ENCODE data around the gene TPST2.

DNA sequence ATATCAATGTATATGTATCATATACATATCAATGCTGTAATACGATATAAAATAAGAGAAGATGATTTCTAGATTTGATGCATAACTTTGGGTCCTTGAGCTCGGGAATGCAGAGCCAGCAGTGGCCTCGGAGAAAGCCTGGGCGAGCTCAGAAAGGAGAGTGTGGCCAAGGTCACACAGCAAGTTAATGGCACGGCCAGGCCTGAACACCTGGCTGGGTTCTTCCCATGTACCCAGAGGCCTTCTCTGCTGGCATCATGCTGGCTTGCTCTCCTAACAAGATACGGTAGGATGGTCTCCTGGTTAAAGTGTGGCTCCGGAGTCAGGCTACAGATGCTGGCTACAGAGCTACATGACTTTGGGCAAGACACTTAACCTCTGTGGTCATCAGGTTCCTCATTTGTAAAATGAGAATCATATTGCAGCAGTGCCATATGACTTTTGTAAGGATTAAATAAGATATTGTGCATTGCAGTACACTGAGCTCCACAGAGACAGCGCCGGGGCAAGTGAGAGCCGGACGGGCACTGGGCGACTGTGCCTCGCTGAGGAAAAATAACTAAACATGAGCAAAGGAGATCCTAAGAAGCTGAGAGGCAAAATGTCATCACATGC lies 29.9 kb downstream of the TPST2 start:
- TF ChIP-seq ZNF274 (IDR thresholded peaks at IDR 0.05; ENCODE audit: low read depth, low read length), result no peak
- TF ChIP-seq YY1 (IDR thresholded peaks at IDR 0.05; ENCODE audit: insufficient read depth, insufficient read length), result no peak
- TF ChIP-seq SUZ12 (IDR thresholded peaks at IDR 0.05; ENCODE audit: extremely low read depth, insufficient read depth, insufficient read length), result no peak
